NCI-H146 treated with DMSO at 0.1 percent for 48 hours (cell line): ENCODE data around the gene RBM26.

Experiments
- DNase-seq: peaks from one replicate; lab custom pipeline; 2025; ENCODE audit not compliant: unreplicated experiment; lab: John Stamatoyannopoulos, UW

RBM26 gene

GRCh38 chr13:79423801-79424642 is 18.0 kb upstream of the RBM26 start:
- peak; percentile 64 for DNase-seq

- DNase-seq, result no peak
Observed at GRCh38 chr13:79423340-79423739, 17.3 kb upstream of the RBM26 start.

GRCh38 chr13:79419365-79419764 is 13.3 kb upstream of the RBM26 start:
- DNase-seq, result no peak

DNA sequence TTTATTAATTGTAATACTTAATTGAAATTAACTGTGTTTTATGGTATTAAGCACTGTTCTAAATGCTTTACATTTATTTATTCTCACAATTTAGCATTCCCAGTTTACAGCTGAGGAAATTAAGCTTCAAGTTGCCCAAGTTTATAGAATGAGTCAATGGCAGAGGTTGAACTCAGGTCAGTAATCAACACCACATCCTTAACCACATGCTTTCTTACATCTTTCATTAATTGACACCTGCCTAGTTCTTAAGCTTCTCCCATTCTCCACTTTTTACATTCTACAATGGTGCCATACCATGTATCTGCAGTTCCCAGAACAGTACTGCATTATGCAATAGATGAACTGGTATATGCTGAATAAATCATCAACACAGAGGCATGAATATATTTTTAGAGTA is 11.7 kb upstream of the RBM26 start:
- DNase-seq, result no peak

DNA sequence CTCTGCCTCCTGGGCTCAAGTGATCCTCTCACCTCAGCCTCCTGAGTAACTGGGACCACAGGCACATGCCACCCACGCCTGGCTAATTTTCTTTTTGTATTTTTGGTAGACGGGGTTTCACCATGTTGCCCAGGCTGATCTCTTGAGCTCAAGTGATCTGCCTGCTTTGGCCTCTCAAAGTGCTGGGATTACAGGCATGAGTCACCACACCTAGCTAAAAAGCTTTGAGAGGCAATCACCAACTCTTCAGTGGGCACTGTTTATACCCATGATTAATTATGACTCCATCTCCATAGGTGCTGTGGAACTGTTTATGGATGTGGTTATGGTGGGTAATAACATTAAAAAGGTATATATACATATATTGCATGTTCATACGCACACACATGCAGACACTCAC is 7.5 kb upstream of the RBM26 start:
- DNase-seq, result no peak

DNA sequence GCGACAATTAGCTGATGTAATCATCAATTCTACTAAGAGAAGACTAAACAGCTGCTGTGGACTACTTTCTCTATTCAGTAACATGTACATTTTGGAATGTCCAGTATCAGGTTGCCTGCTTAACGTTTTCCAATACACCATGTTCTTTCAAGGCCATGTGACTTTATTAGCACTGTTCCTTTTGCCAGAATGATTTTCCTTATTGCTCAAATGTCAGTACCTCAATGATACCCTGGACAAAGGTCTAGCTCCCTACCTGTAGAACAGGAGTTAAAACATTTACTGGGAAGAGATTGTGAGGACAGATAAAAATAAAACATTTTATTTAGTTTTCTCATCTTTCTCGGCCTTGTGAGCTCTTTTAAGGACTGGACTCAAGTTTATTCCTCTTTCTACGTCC is 3.8 kb upstream of the RBM26 start:
- DNase-seq, result no peak

GRCh38 chr13:79407349-79407979 is 1.4 kb upstream of the RBM26 start:
- no peak for DNase-seq

DNA sequence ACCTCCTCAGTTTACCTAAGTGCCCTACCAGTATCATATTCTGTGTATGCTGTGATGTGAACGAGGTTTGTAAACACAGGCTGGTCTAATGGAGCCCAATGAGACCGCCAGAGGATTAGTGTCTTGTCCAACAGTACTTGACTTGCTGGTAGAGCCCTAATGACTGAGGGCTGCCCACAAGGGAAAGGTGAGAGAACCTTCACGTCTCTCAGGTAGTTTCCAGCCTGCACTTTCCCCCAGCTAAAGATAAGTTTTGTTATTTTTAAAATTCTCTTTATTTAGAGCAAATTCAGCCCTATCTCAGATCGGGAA is 498 bp upstream of the RBM26 start:
- DNase-seq, result peak; percentile 74

GRCh38 chr13:79405501-79405830 is 589 bp downstream of the RBM26 start:
- peak; percentile 29 for DNase-seq

DNA sequence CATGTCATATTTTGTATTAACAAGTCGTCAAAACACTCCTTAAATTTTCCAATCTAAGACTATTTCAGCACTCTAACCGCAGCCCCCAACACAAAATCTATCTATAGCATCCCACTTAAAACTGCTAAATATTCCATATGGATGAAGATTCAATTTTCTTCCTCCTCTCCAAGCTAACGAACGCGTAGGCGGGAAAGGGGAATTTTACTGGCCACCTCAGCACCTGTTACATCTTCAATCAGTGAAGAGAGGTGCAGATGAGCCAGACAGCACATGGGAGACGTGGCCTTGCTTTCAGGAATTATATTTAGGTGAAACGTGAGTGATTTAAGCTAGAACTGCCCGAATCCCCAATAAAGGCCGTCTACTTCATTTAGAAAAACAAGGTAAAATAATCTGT is 1.1 kb downstream of the RBM26 start:
- no peak for DNase-seq

GRCh38 chr13:79404361-79404760 is 1.7 kb downstream of the RBM26 start:
- no peak for DNase-seq

DNA sequence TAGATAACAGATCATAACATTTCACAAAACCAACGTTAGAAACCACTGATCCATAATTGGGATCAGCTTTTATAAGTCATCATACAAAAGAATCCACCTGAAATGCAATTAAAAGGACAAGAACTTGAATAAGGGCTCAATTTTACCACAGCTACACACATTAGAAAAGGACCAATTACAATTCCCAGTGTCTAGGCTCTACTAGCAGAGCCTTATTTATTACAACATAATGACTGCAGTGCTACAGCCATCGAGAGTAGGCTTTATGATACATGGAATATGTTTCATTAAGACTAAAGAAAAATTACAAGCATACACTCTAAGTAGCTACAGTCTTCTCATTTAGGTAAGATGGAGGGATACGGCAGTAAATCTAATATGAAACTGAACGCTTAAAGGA is 2.9 kb downstream of the RBM26 start:
- no peak for DNase-seq

GRCh38 chr13:79402679-79403078 is 3.4 kb downstream of the RBM26 start:
- no peak for DNase-seq

GRCh38 chr13:79402074-79402635 is 3.9 kb downstream of the RBM26 start:
- no peak for DNase-seq

GRCh38 chr13:79401259-79402070 is 4.6 kb downstream of the RBM26 start:
- DNase-seq, result peak; percentile 32

DNA sequence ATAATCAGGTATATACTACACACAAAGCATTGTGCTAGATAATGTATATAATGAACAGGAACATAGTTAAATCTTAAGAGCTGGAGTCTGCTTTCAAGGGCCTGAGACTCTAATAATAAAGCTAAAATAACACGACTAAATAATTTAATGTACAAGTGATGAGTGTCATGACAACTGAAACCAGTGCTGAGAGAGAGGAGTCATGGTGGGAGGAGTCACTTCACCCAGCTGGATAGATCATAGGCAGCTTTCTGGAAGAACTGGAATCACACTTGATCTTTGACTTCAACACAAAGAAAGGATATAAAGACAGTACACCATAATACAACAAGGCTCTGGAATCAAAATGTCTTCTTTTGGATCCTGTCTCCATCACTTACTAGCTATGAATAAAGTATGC is 7.1 kb downstream of the RBM26 start:
- no peak for DNase-seq

- DNase-seq, result no peak
Observed at GRCh38 chr13:79398127-79398526, 7.9 kb downstream of the RBM26 start.

DNA sequence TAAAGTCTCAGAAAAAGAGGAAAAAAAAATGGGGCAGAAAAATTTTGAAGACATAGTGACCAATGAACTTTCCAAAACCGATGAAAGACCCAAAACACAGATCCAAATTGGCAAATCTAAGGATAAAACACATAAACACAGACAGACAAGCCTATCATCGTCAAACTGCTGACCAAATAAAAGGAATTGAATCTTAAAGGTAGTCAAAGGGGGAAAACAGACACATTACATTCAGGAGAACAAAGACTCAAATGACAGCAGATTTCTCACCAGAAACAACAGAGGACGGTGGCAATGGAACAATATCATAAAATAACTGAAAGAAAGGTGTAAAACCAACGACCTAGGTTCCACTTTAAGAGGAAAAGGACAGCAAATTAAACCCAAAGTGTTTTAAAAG is 10.2 kb downstream of the RBM26 start:
- no peak for DNase-seq

DNA sequence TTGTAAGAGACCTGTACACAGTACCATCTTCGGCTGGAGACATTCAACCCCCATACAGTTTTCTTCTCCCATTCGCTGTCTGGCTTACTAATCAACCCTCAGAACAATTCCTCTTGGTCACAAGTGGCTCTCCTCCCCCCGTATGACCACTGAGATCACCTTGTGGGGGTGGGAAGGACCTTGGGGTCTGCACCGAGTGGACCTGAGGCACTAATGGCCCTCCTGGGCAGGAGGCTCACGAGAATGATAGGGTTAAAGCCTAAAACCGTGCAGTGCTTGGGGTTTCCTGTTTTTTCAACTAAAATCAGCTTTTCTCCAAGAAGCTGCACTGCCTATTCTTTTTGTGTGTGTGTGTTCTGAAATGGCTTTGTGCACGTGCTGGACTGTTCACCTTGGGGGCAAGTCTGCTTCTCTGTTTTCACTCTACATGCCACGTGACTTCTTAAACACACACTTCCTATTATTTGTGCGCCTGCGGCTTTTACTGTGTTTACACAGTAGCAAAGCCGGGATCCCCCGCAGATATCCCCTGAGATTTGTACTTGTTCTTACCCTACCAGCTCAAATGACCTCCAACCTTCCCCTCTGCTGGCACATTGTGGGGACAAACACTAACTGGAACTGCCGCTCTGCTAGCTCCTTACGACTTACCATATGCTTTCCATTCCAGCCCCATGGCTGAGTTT is 12.3 kb downstream of the RBM26 start:
- peak; percentile 95 for DNase-seq

DNA sequence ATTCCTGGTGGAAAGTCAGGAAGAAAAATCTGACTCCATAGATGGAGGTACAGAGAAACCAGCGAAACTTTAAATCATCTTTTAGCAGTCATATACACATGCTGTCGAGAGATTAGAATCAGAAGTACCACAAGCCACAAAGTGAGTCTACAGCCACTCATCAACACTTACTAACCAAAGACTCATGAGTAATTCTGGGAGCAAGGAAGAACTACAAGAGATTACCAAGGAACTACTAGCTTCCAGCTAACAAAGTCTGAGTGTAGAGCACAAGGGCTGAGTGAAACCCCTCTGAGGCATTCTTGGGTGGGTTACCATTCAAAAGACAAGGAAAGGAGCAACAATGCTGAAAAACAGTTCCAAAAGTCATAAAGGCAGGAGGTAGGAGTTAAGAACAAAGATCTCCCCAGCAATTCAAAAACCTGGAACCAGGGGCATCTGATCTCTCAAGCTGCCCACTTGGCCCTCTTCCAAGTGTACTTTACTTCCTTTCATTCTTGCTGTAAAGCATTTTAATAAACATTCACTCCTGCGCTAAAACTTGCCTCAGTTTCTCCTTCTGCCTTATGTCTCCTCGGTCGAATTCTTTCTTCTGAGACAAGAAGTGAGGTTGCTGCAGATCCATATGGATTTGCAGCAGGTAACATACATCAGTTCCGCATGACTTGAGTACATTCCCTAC is 13.0 kb downstream of the RBM26 start:
- no peak for DNase-seq

DNA sequence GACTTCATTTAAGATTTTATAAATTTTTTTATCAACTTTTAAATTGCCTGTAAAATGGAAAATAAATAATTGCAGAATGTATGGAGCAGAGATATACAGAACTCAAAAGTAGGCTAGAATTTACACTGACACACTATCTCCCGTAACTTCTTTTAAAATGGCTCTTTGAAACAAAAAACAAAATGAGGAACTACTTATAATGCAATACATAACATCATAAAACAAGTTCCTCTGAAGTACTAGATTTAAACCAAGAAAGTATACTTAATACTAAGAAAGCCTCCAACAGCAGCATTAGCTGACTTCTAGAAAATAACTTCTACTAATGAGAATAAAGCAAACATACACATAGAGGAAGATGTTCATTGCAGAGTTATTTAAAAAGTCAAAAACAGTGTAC is 17.0 kb downstream of the RBM26 start:
- no peak for DNase-seq
